GM12873 (cell line): Measurements from ENCODE around the gene ZNF600.

Experiments
- TF ChIP-seq, protein P1 (sequence below): IDR thresholded peaks from 2 replicates; pipeline ENCODE4 v1.5.1; 2012; ENCODE audit warnings: low read depth, mild to moderate bottlenecking, moderate library complexity, low read length, control low read depth; ENCODE audit not compliant: insufficient read depth; ENCODE audit errors: missing control alignments

Gene ZNF600

DNA sequence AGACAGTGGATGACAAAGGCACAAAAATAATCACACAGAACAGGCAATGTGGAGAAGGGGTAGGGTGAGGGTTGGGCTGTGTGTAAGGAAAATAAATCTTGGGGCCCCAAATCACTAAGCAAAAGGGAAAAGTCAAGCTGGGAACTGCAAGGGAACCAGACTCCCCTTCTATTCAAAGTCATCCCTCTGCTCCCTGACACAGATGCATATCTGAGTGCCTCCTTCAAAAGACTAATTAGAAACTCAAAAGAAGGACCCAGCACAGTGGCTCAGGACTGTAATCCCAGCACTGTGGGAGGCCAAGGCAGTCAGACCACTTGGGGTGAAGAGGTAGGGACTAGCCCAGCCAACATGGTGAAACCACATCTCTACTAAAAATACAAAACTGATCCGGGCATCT lies 70.1 kb downstream of the ZNF600 start:
- TF ChIP-seq, protein P1, sequence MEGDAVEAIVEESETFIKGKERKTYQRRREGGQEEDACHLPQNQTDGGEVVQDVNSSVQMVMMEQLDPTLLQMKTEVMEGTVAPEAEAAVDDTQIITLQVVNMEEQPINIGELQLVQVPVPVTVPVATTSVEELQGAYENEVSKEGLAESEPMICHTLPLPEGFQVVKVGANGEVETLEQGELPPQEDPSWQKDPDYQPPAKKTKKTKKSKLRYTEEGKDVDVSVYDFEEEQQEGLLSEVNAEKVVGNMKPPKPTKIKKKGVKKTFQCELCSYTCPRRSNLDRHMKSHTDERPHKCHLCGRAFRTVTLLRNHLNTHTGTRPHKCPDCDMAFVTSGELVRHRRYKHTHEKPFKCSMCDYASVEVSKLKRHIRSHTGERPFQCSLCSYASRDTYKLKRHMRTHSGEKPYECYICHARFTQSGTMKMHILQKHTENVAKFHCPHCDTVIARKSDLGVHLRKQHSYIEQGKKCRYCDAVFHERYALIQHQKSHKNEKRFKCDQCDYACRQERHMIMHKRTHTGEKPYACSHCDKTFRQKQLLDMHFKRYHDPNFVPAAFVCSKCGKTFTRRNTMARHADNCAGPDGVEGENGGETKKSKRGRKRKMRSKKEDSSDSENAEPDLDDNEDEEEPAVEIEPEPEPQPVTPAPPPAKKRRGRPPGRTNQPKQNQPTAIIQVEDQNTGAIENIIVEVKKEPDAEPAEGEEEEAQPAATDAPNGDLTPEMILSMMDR, result no peak
